Measurements from ENCODE around the gene MYO5A.

Gene MYO5A

GRCh38 chr15:52360229-52361203 is 168.2 kb downstream of the MYO5A start:
- DNase-seq, result no peak

- no peak for DNase-seq
These were observed 169.0 kb downstream of the MYO5A start for GRCh38 chr15:52359722-52360121.

GRCh38 chr15:52357949-52358348 is 170.7 kb downstream of the MYO5A start:
- DNase-seq, result no peak

GRCh38 chr15:52352086-52352485 is 176.6 kb downstream of the MYO5A start:
- DNase-seq, result no peak

- DNase-seq, result no peak
These were observed 177.3 kb downstream of the MYO5A start for GRCh38 chr15:52351206-52351908.

- DNase-seq, result no peak
These were observed 178.3 kb downstream of the MYO5A start for GRCh38 chr15:52350423-52350822.

- no peak for DNase-seq
These were observed 179.5 kb downstream of the MYO5A start for GRCh38 chr15:52349052-52349700.

- DNase-seq, result no peak
These were observed 180.5 kb downstream of the MYO5A start for GRCh38 chr15:52348056-52348745.

- DNase-seq, result no peak
These were observed 184.1 kb downstream of the MYO5A start for GRCh38 chr15:52344592-52344991.

GRCh38 chr15:52343831-52344230 is 184.8 kb downstream of the MYO5A start:
- DNase-seq, result no peak

- DNase-seq, result no peak
These were observed 188.6 kb downstream of the MYO5A start for GRCh38 chr15:52340093-52340492.

- DNase-seq, result no peak
These were observed 189.8 kb downstream of the MYO5A start for GRCh38 chr15:52338891-52339290.

- DNase-seq, result no peak
These were observed 190.6 kb downstream of the MYO5A start for GRCh38 chr15:52338058-52338457.

GRCh38 chr15:52337198-52337853 is 191.4 kb downstream of the MYO5A start:
- no peak for DNase-seq

GRCh38 chr15:52336529-52336928 is 192.2 kb downstream of the MYO5A start:
- DNase-seq, result no peak

GRCh38 chr15:52334491-52335160 is 194.1 kb downstream of the MYO5A start:
- DNase-seq, result no peak

- DNase-seq, result no peak
These were observed 197.0 kb downstream of the MYO5A start for GRCh38 chr15:52331490-52332240.

GRCh38 chr15:52329987-52330386 is 198.7 kb downstream of the MYO5A start:
- DNase-seq, result no peak

GRCh38 chr15:52329150-52329549 is 199.5 kb downstream of the MYO5A start:
- DNase-seq, result no peak

- DNase-seq, result no peak
These were observed 200.0 kb downstream of the MYO5A start for GRCh38 chr15:52328680-52329079.

- no peak for DNase-seq
These were observed 201.9 kb downstream of the MYO5A start for GRCh38 chr15:52326756-52327155.
